GM13976 (cell line): Measurements from ENCODE around the gene MVK.

Experiments used
- DNase-seq: peaks from one replicate; pipeline ENCODE4 v3.0.0; 2012; ENCODE audit warnings: low spot score
- CTCF ChIP-seq: IDR thresholded peaks from 2 replicates; pipeline ENCODE4 v1.5.1; 2012; ENCODE audit warnings: borderline replicate concordance, mild to moderate bottlenecking; ENCODE audit not compliant: insufficient read depth; ENCODE audit errors: extremely low read depth, missing control alignments, control extremely low read depth
- in situ Hi-C: fragments of 300-500 bp; cut with MboI; formaldehyde crosslinking; loops from one replicate; pipeline ENCODE4 v1.12.0; 2022; ENCODE audit warnings: low sequenced_read_pairs, mixed read lengths, inconsistent platforms; ENCODE audit not compliant: unreplicated experiment

MVK gene

GRCh38 chr12:109608270-109608669 lies 34.7 kb downstream of the MVK start:
- in situ Hi-C loops = no loop called here
- DNase-seq = no peak

GRCh38 chr12:109608793-109609192 lies 35.2 kb downstream of the MVK start:
- TF ChIP-seq CTCF = no peak
- in situ Hi-C loops = no loop called here
- DNase-seq = no peak

More at GRCh38 chr12:109608270-109608669, 34.7 kb downstream of the MVK start:
- no peak for TF ChIP-seq CTCF

GRCh38 chr12:109609342-109609741 lies 35.7 kb downstream of the MVK start:
- in situ Hi-C loops = no loop called here
- no peak for TF ChIP-seq CTCF
- DNase-seq = no peak

- in situ Hi-C loops = no loop called here
- no peak for TF ChIP-seq CTCF
- no peak for DNase-seq
Measured at GRCh38 chr12:109610523-109610922, 36.9 kb downstream of the MVK start.

- no peak for TF ChIP-seq CTCF
- in situ Hi-C loops = no loop called here
- DNase-seq = no peak
Measured at GRCh38 chr12:109611223-109611622, 37.6 kb downstream of the MVK start.

- in situ Hi-C loops = no loop called here
- TF ChIP-seq CTCF = no peak
- DNase-seq = no peak
Measured at GRCh38 chr12:109612003-109612402, 38.4 kb downstream of the MVK start.
